Fibroblast of lung (primary cell): ENCODE measurements around the gene GIT2. TPM values are rescaled to one million over a fixed set of nuclear protein-coding genes. Genes with fewer than 3 reads are reported as not detected.

Experiments
- DNase-seq, 2 donors: peaks; one replicate each; pipeline versions ENCODE4 v3.0.0 to v3.0.0-alpha.2; 2010; ENCODE audit warnings: low read depth in 2 of 2
- H2AFZ ChIP-seq: 2 replicates; pipeline ENCODE4 v1.5.1; 2012; ENCODE audit warnings: low read length, control low read depth, inconsistent platforms
- H3K27ac ChIP-seq: 2 replicates; pipeline ENCODE4 v1.5.1; 2011; ENCODE audit warnings: low read length, control low read depth; ENCODE audit not compliant: insufficient read depth
- H3K27me3 ChIP-seq: 2 replicates; pipeline ENCODE4 v1.5.1; 2011; ENCODE audit warnings: mild to moderate bottlenecking, low read length; ENCODE audit not compliant: control insufficient read depth, insufficient read depth
- H3K36me3 ChIP-seq: 2 replicates; pipeline ENCODE4 v1.5.1; 2011; ENCODE audit warnings: low read length; ENCODE audit not compliant: control insufficient read depth, insufficient read depth
- H3K4me1 ChIP-seq: 2 replicates; pipeline ENCODE4 v1.5.1; 2011; ENCODE audit warnings: low read length; ENCODE audit not compliant: control insufficient read depth, insufficient read depth; ENCODE audit errors: extremely low read depth
- H3K4me2 ChIP-seq: 2 replicates; pipeline ENCODE4 v1.5.1; 2011; ENCODE audit warnings: low read length, control low read depth; ENCODE audit not compliant: insufficient read depth; ENCODE audit errors: extremely low read depth
- H3K4me3 ChIP-seq, 4 experiments: fragments of 200-600 bp in 1 of 4; sonication (generic) in 1 of 4; replicated peaks in 1 of 4; 2 replicates each; pipeline ENCODE4 v1.5.1; 2011 to 2016; ENCODE audit warnings: low read length in 4 of 4, low read depth in 3 of 4, mild to moderate bottlenecking in 3 of 4, control low read depth in 2 of 4, inconsistent platforms in 1 of 4, mixed read lengths in 1 of 4; ENCODE audit not compliant: insufficient read depth in 1 of 4; ENCODE audit errors: control extremely low read depth in 1 of 4
- H3K79me2 ChIP-seq: 2 replicates; pipeline ENCODE4 v1.5.1; 2012; ENCODE audit warnings: mild to moderate bottlenecking, low read length, inconsistent platforms; ENCODE audit not compliant: control insufficient read depth, insufficient read depth
- H3K9ac ChIP-seq: 2 replicates; pipeline ENCODE4 v1.5.1; 2011; ENCODE audit warnings: mild to moderate bottlenecking, low read length, control low read depth; ENCODE audit not compliant: insufficient read depth
- H3K9me3 ChIP-seq: 2 replicates; pipeline ENCODE4 v1.5.1; 2012; ENCODE audit warnings: low read depth, low read length; ENCODE audit not compliant: control insufficient read depth, insufficient read depth
- H4K20me1 ChIP-seq: 2 replicates; pipeline ENCODE4 v1.5.1; 2011; ENCODE audit warnings: low read length; ENCODE audit not compliant: control insufficient read depth, insufficient read depth; ENCODE audit errors: extremely low read depth
- CTCF ChIP-seq, 2 donors: IDR thresholded peaks in 1 of 2; conservative IDR thresholded peaks in 1 of 2; 1 replicate in 1 of 2; 2 replicates in 1 of 2; pipeline ENCODE4 v1.5.1; 2011 to 2012; ENCODE audit warnings: low read length in 2 of 2, control low read depth in 1 of 2, inconsistent platforms in 1 of 2, low read depth in 1 of 2, mild to moderate bottlenecking in 1 of 2
- EZH2 ChIP-seq: IDR thresholded peaks from 2 replicates; pipeline ENCODE4 v1.5.1; 2012; ENCODE audit warnings: low read length, control low read depth, mild to moderate bottlenecking; ENCODE audit errors: missing control alignments
- polyA plus RNA-seq, 2 donors: library from polyadenylated mRNA; depleted of rRNA in 1 of 2; stranded (reverse) in 1 of 2; unstranded in 1 of 2; fragments of >200 nt; gene quantifications; 2 replicates each; pipeline ENCODE4 v1.2.1, GENCODE V29; 2011 to 2012; ENCODE audit warnings: missing spikeins in 1 of 2
- total RNA-seq: library from RNA; depleted of rRNA; stranded (reverse); fragments of >200 nt; gene quantifications from 2 replicates; pipeline ENCODE4 v1.2.1, GENCODE V29; 2014

The GIT2 gene
- total and polyA plus RNA-seq, 2 donors (not counting 1 experiment from before 2014, with no cell fraction given) = 47.9 to 53.5 TPM

DNA sequence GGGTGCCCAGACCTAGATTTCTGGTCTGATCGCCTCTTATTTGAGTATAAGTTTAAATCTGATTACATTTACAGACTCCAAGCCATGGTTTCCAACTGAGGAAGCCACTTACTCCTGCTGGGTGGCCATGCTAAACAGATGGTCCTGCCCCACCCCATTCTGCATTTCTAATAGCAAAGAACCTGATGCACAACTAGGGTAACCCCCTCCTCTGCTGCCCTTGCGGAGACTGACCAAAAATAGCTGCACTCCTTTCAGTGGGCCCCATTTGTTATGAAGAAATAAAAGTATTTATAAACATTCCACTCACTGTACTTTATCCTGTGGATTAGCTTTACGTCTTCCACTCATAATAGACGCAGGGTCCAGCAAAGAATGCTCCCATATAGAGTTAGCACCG is 6.8 kb downstream of the GIT2 start:
- H3K27me3 ChIP-seq = no peaks in the 10 kb centered on the region
- no peak for DNase-seq
- H3K4me2 ChIP-seq = no peak overlapping the region
- TF ChIP-seq CTCF (conservative IDR thresholded peaks at IDR 0.05 in 1 of 2, IDR thresholded peaks at IDR 0.05 in 1 of 2; ENCODE audit: low read depth in 1 of 2, low read length in 2 of 2) (no peak), EZH2 (no peak)
- H3K4me1 ChIP-seq = peaks cover 2% of the 10 kb centered on the region
- H4K20me1 ChIP-seq = no peaks in the 10 kb centered on the region
- H2AFZ ChIP-seq = no peak overlapping the region
- peaks cover 38% of the 10 kb centered on the region for H3K79me2 ChIP-seq
- no peak overlapping the region for H3K4me3 ChIP-seq
- no peak overlapping the region for H3K27ac ChIP-seq
- H3K9me3 ChIP-seq = no peaks in the 10 kb centered on the region
- H3K9ac ChIP-seq = no peak overlapping the region
- peaks cover 5% of the 10 kb centered on the region for H3K36me3 ChIP-seq

DNA sequence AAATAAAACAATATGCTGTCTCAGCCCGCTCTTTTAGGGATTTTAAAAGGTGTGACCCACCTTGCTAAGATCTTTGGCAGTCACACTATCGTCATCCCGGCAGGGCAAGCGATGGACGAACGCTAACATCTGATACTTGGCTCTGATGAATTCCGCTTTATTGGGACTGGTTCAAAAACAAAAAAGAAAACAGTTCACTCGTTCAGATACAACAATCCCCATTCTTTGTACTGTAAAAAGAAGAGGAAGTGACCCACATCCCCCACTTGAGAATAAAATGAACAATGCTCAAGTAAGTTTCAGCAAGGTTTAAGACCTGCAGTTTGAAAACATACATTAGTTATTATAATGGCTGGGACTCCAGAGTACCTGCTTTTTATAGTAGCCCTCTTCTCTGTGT is 7.3 kb downstream of the GIT2 start:
- Histone ChIP-seq H3K27me3 (no peaks in the 10 kb centered on the region), H3K4me2 (no peak overlapping the region), H3K9ac (no peak overlapping the region), H3K9me3 (no peaks in the 10 kb centered on the region), H3K4me1 (peaks cover 2% of the 10 kb centered on the region), H3K27ac (no peak overlapping the region), H4K20me1 (no peaks in the 10 kb centered on the region), H2AFZ (no peak overlapping the region), H3K36me3 (peaks cover 5% of the 10 kb centered on the region), H3K4me3 (no peak overlapping the region), H3K79me2 (peaks cover 33% of the 10 kb centered on the region)
- no peak for TF ChIP-seq CTCF (conservative IDR thresholded peaks at IDR 0.05 in 1 of 2, IDR thresholded peaks at IDR 0.05 in 1 of 2; ENCODE audit: low read depth in 1 of 2, low read length in 2 of 2)
- no peak for TF ChIP-seq EZH2
- no peak for DNase-seq

DNA sequence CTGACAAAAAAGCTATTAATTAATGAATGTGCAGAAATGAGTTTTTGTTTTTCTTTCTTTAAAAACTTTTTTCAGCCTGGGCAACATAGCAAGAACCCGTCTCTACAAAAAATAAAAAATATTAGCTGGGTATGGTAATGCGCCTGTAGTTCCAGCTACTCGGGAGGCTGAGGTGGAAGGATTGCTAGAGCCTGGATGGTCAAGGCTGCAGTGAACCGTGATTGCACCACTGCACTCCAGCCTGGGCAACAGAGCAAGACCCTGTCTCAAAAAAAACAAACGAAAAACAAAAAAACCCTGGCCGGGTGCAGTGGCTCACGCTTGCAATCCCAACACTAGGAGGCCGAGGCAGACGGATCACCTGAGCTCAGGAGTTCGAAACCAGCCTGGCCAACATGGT is 7.9 kb downstream of the GIT2 start:
- no peaks in the 10 kb centered on the region for H3K9me3 ChIP-seq
- H3K79me2 ChIP-seq = peaks cover 27% of the 10 kb centered on the region
- no peak overlapping the region for H3K27ac ChIP-seq
- no peak overlapping the region for H3K4me3 ChIP-seq
- no peak for TF ChIP-seq EZH2
- TF ChIP-seq CTCF (conservative IDR thresholded peaks at IDR 0.05 in 1 of 2, IDR thresholded peaks at IDR 0.05 in 1 of 2; ENCODE audit: low read depth in 1 of 2, low read length in 2 of 2) = no peak
- H3K9ac ChIP-seq = no peak overlapping the region
- H3K36me3 ChIP-seq = peaks cover 7% of the 10 kb centered on the region
- no peaks in the 10 kb centered on the region for H3K27me3 ChIP-seq
- H3K4me2 ChIP-seq = no peak overlapping the region
- H3K4me1 ChIP-seq = no peaks in the 10 kb centered on the region
- H2AFZ ChIP-seq = no peak overlapping the region
- DNase-seq = no peak
- no peaks in the 10 kb centered on the region for H4K20me1 ChIP-seq
